Measurements from ENCODE around the gene CNTNAP2.

- TF ChIP-seq CTCF (IDR thresholded peaks at IDR 0.05), result no peak
- no peak for TF ChIP-seq POLR2A (IDR thresholded peaks at IDR 0.05)
Observed at GRCh38 chr7:146514304-146514703, 397.7 kb downstream of the CNTNAP2 start.
